SHP77 (cell line): ENCODE results near the gene DOLK.

Experiments
- DNase-seq, 2 experiments: peaks; one replicate each; lab custom pipeline; 2025; lab: John Stamatoyannopoulos, UW

DOLK gene

DNA sequence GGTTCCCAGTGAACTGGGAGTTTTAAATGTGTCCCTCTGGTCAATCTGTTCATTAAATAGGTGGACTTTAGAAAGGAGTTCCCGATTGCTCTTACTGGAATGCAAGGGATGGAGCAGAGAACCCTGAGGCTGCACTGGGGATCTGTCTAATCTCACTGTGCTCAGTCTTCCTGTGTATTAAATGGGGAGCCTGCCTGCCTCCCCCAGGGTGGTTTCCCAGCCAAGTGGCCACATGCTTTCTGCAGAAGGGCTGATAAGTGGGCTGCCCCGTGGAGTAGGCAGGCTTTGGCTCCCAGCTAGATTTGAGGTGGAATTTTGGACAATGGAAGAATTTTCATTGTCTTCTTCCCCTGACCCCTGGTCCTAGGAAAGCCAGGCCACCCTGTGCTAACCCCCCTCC is 40.7 kb downstream of the DOLK start:
- DNase-seq = no peak

DNA sequence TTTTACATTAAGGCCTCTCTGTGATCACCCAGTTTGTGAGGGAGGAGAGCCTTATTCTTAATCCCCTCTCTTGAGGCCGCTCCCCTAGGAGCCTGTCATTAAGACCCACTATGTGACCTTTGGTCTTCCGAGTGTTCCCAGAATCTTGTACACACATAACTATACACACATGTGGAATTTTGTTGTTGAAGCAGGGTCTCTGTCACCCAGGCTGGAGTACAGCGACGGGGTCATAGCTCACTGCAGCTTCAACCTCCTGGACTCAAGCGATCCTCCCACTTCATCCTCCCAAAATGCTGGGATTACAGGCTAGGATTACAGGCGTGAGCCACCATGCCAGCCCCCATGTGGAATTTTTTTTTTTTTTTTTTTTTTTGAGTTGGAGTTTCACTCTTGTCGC is 41.4 kb downstream of the DOLK start:
- no peak for DNase-seq

DNA sequence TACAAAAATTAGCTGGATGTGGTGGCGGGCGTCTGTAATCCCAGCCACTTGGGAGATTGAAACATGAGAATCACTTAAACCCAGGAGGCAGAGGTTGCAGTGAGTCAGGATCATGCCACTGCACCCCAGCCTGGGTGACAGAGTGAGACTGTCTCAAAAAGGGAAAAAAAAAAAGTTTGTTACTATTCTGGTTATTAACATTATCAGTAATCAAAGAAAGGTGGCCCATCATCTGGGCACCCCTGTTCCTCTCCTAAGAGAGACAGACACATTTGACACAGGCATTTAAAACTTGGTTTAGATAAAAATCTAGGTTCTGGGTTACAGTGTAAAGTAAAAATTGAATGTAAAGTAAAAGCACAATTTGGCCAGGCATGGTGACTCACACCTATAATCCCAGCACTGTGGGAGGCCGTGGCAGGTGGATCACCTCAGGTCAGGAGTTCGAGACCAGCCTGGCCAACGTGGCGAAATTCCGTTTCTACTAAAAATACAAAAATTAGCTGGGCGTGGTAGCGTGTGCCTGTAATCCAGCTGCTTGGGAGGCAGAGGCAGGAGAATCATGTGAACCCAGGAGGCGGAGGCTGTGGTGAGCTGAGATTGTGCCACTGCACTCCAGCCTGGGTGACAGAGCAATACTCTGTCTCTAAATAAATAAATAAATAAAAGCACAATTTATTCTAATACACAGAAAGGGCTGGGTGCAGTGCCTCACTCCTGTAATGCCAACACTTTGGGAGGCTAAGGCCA is 43.4 kb downstream of the DOLK start:
- DNase-seq = no peak

DNA sequence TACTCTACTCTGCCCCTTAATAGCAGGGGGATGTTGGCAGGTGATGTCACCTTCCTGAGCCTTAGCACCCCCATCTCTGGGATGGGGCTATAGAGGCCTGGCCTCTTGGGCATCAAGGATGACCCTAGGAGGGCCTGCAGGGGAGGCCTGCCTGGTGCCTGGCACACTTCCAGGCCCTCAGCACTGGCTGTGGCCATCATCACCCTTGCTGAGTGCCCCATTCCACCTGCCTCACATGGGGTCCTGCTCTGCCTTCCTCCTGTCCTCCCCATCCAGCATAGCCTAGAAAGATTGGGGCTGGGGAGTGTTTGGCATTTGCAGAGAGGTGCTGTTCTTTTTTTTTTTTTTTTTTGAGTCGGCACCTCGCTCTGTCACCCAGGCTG is 44.3 kb downstream of the DOLK start:
- no peak for DNase-seq

DNA sequence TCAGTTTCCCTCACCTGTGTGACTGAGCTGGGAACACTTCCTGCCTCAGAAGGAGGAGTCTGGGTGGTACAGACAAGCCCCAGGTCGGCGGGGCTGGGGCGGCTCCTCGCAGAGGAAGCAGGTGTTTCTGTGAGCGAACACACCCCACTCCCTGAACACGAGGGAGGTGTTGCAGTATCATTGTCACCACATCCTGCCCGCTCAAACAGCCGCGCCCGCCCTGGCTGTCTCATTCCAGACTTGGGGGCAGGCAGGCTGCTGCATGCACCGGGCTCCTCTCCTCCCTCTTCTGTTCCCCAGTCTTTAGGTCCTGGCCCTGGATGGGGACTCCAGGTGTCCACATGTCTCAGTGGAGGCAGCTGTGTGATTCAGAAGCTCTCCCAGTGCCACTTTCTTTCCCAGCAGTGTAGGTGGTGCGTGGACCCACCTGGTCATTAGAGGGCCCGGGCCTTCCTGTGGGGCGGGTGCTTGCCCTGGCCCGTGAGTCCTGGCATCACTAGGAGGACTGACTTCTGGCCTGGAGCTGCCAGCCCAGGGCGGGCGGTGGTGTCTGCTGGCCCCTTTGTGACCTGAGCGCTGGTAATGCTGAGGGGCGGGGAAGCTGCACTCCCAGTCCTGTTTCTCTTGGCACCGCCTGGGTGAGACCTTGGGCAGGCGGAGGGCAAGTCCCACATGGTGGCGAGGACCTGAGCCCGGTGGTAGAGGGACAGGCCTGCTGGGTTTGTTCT is 44.9 kb downstream of the DOLK start:
- peak; percentile 27 to 35 for DNase-seq

DNA sequence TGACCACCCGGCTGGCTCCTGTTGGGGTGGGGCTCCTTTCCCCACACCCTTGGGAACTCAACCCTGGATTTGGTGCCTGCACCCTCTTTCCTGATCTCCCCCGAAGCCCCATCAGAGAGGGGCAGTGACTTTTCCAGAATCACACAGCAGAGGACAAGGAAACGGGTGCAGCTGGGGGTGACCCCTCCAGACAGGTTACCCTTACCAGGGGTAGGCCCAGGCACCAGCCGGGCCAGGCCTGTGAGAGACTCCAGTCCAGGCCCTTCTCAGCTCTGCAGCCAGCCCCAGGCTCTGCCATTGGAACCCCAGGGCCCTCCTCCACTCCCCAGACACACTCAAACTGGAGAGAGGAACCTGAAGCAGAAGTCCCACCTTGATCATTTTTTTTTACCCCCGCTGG is 45.6 kb downstream of the DOLK start:
- no peak for DNase-seq

DNA sequence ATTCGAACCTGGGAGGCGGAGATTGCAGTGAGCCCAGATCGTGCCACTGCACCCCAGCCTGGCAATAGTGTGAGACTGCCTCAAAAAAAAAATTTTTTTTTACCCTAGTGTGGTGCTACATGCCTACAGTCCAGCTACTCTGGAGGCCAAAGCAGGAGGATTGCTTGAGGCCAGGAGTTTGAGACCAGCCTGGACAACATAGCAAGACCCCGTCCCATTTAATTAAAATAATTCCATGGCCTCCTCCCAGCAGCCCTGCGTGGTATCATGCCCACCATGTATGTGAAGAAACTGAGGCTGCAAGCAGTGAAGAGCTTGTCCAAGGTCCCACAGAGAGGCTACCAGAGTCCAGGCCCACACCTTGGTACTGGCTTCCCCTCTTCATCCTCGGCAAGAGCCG is 46.0 kb downstream of the DOLK start:
- DNase-seq = no peak

DNA sequence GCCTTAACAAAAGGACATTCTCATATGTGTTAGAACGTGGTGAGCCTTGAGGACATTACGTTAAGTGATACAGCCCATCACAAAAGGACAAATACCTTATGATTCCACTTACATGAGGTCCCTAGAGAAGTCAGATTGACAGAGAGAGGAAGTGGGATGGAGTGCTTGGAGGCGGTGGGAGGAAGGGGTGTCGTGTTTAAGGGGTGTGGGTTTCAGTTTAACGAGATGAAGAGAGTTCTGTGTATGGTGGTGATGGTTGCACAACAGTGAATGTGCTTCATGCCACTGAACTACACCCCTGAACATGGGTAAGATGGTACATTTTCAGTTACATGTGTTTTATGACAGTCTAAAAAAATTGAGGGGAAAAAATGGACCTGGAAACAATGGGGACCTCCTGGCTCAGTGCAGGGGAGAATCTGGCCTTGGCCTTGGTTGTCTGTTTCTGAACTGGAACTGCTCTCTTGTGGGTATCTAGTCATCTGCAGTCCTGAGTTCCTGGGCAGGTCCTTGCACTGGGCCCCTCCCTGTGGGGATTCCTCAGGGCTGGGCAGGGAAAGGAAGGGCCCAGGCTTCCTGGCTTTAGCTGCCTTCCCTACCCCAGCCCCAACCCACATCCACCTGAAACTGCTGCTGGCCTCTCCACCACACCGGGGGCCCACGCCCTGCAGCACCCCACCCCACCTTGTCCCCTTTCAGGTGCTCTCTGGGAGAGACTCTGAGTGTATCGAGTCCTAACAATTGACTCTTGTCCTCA is 47.7 kb downstream of the DOLK start:
- DNase-seq = no peak

DNA sequence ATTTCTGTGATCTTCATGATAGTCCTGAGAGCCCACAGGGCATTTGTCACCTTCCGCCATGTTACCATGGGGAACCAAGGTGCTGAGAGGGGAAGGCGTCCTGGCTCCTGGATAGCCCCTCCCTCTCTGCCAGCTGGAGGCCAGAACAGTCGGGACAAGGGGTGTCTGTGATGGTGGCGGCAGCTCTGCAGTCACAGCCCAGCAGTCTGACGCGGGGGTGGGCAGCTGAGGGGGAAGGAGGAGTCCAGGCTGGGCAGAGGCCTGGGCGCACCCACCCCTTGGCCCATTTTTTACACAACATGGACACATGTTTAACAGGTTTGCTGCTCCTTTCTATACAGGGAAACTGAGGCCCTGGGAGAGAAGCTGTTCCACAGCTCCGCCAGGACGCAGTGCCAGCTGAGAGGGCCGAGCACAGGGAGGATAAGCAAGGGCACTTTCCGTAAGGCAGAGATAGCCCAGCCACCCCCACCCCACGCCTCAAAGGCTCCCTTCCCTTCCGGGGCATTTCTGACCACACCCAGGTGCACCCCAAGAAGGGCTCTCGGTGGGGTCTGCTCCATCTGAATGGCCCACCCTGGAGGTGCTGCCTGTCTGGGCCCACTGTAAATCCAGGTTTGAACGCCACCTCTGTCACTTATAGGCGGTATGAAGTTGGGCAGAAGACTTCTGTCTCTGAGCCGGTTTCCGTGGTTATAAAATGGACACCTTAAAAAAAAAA is 48.4 kb downstream of the DOLK start:
- no peak for DNase-seq

DNA sequence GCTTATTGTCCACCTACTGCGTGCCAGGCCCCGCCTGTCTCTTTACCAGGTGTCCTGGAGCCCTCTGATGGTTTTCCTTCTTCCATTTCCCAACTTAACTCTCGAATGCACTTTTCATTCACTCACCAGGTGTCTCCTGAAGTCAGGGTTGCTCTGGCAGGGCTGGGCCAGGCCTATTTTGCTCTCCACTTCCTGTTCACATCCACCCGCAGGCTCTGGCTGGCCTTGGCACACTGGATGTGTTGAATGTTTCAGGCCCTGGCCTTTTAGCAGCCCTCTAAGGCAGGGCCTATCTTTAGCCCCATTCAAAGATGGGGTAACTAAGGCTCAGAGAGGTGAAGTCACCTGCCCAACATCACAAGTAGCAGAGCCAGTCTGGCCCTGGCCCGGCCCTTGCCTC is 49.0 kb downstream of the DOLK start:
- no peak for DNase-seq

DNA sequence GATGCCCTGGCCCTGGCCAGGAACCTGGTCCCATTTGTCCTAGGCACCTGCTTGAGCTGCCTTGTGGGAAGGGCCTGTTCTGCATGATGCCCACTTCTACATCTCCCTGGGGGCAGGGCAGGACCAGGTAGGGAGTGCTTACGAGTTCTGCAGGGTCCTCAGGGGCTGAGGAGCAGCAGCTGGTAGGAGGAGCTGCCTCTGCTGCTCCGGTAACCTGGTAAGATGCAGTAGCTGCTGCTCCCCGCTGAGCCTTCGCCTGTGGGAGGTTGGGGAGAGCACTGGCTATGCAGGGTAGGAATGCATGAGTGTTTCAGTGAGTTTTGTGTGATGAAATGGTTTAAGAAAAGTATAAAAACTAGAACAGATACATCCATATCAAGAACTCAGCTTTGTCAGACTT is 51.8 kb downstream of the DOLK start:
- no peak for DNase-seq
